ENCODE measurements around the gene PLCD1. TPM values are rescaled to one million over a fixed set of nuclear protein-coding genes. Genes with fewer than 3 reads are reported as not detected.
"Not testable (repeated sequence)": the region's sequence is repeated elsewhere in the genome, so short reads cannot be mapped to it uniquely, and the experiment has no call there.

Gene PLCD1
- total and polyA plus RNA-seq, 8 donors = 7.5 to 15.6 (median 10.1) TPM

GRCh38 chr3:37990527-37990926 lies 38.9 kb downstream of the PLCD1 start, which contains the start of gene VILL:
Gene VILL, plus strand, starts transcription at chr3:37990786. Its CDS starts 2,887 bp downstream, at chr3:37993673.
- DNase-seq (peak in 4 of 6 donors; percentile 43 to 74 (median 61)), ATAC-seq (peak in 1 of 4 donors; percentile 6), FAIRE-seq (no peak)
- Histone ChIP-seq H3K27me3 (no peaks in the 10 kb centered on the region), H3K9me3 (no peaks in the 10 kb centered on the region), H3K27ac (no peak within 1 kb of the TSS), H3K4me1 (peaks cover 18 to 27% (median 24%) of the 10 kb centered on the region in 3 donors), H3K36me3 (no peaks in the 10 kb centered on the region), H3K4me3 (no peak within 1 kb of the TSS)
- WGBS, 2 donors = 71 to 80% methylated on average over 10 of the region's 10 CpGs
- intact Hi-C loops (cut with DNase I) = no loop called here
- no peak for TF ChIP-seq CTCF (IDR thresholded peaks at IDR 0.05)

DNA sequence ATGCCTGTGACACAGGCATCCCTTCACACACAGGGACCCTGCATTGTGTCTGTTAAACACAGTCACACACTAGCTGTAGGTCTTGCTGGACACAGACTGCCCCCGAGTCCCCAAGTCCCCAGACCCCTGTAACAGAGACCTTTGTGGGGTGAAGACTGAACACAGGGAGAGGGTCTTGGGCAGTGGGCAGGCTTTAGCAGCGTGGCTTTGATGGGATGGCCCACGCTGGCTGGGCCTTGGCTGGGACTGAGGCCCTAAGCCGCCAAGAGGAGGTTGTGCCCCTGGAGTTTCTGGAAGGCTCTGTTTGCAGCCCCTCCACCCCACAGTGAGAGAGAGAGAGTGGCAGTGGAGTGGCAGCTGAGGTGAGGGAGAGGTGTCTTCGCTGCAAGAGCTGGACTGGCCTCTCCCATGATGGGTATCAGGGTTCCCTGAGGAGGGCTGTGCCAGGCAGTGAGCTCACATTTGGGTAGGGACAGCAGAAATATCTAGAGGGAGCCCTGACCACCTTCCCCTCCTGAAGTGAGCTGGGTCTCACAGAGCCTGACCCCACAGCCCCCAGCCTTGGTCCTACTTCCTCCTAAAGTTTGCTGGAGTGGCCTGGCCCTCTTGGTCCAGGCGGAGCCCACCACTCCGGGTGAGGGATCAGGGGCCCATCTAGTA lies 39.5 kb downstream of the PLCD1 start:
- 95 to 96% methylated on average over 7 of the region's 7 CpGs for WGBS, 2 donors
- Histone ChIP-seq H3K9me3 (no peaks in the 10 kb centered on the region), H3K36me3 (no peaks in the 10 kb centered on the region), H3K4me3 (no peak overlapping the region), H3K27ac (no peak overlapping the region), H3K27me3 (no peaks in the 10 kb centered on the region), H3K4me1 (peaks cover 23 to 32% (median 30%) of the 10 kb centered on the region in 3 donors)
- FAIRE-seq (no peak), DNase-seq (peak in 1 of 6 donors; percentile 12), ATAC-seq (no peak)
- intact Hi-C loops (cut with DNase I) = no loop called here
- no peak for TF ChIP-seq CTCF (IDR thresholded peaks at IDR 0.05)

- intact Hi-C loops (cut with DNase I) = no loop called here
- Histone ChIP-seq H3K4me3 (no peak overlapping the region), H3K9me3 (no peaks in the 10 kb centered on the region), H3K4me1 (peaks cover 25 to 33% (median 32%) of the 10 kb centered on the region in 3 donors), H3K27me3 (no peaks in the 10 kb centered on the region), H3K27ac (no peak overlapping the region), H3K36me3 (no peaks in the 10 kb centered on the region)
- no peak for FAIRE-seq
- 90 to 92% methylated on average over 15 of the region's 15 CpGs for WGBS, 2 donors
- no peak for TF ChIP-seq CTCF (IDR thresholded peaks at IDR 0.05)
- ATAC-seq = no peak
- peak in 2 of 6 donors; percentile 9 to 12 for DNase-seq
Measured at GRCh38 chr3:37988931-37989525, 40.4 kb downstream of the PLCD1 start.

DNA sequence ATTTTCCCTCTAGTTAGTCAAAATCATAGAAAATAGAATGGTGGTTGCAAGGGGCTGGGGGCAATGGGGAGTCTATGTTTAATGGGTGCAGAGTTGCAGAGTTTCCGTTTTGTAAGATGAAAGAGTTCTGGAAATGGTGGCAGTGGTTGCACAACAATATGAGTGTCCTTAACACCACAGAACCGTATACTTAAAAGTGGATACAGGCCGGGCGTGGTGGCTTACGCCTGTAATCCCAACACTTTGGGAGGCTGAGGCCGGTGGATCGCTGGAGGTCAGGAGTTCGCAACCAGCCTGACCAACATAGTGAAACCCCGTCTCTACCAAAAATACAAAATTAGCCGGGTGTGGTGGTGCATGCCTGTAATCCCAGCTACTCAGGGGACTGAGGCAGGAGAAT lies 41.1 kb downstream of the PLCD1 start:
- H3K36me3 ChIP-seq; ATAC-seq; H3K27me3 ChIP-seq; H3K9me3 ChIP-seq; intact Hi-C loops (cut with DNase I); H3K27ac ChIP-seq; H3K4me3 ChIP-seq; FAIRE-seq: not testable (repeated sequence)
- peak in 1 of 6 donors; percentile 9 for DNase-seq
- WGBS, 2 donors = 92 to 94% methylated on average over 10 of the region's 10 CpGs
- peaks cover 25 to 33% (median 32%) of the 10 kb centered on the region in 3 donors for H3K4me1 ChIP-seq

GRCh38 chr3:37987751-37988179 lies 41.7 kb downstream of the PLCD1 start:
- peak overlapping the region in 1 of 4 donors; percentile 87 for H3K27ac ChIP-seq
- no peaks in the 10 kb centered on the region for H3K27me3 ChIP-seq
- H3K9me3 ChIP-seq = no peaks in the 10 kb centered on the region
- H3K4me1 ChIP-seq = peaks cover 25 to 32% (median 28%) of the 10 kb centered on the region in 3 donors
- FAIRE-seq = no peak
- TF ChIP-seq CTCF (IDR thresholded peaks at IDR 0.05) = no peak
- no peaks in the 10 kb centered on the region for H3K36me3 ChIP-seq
- H3K4me3 ChIP-seq = no peak overlapping the region
- 81 to 83% methylated on average over 7 of the region's 7 CpGs for WGBS, 2 donors
- no peak for ATAC-seq
- DNase-seq = peak in 3 of 6 donors; percentile 33 to 47 (median 38)
- intact Hi-C loops (cut with DNase I) = no loop called here
